NB4 (cell line): Measurements from ENCODE around the gene SRC.

Experiments used
- DNase-seq: peaks from one replicate; pipeline ENCODE4 v3.0.0; 2010; ENCODE audit warnings: low read depth
- H3K4me3 ChIP-seq: one replicate; pipeline ENCODE4 v1.5.1; 2011; ENCODE audit warnings: mild to moderate bottlenecking, low read depth, low read length, moderate library complexity
- CTCF ChIP-seq: IDR thresholded peaks from one replicate; pipeline ENCODE4 v1.5.1; 2012; ENCODE audit warnings: low read depth, low read length
- MAX ChIP-seq: IDR thresholded peaks from 2 replicates; pipeline ENCODE4 v1.6.1; 2011; ENCODE audit warnings: low read depth, low read length
- MYC ChIP-seq: IDR thresholded peaks from 2 replicates; pipeline ENCODE4 v1.6.1; 2011; ENCODE audit warnings: low read depth, low read length
- POLR2A ChIP-seq: IDR thresholded peaks from 2 replicates; pipeline ENCODE4 v1.6.1; 2011; ENCODE audit warnings: mild to moderate bottlenecking; ENCODE audit not compliant: insufficient read length; ENCODE audit errors: extremely low read depth

Gene SRC

GRCh38 chr20:37413023-37413334 lies 67.0 kb downstream of the SRC start:
- DNase-seq: no peak
- H3K4me3 ChIP-seq: no peak overlapping the region
- TF ChIP-seq CTCF (no peak), MYC (no peak), MAX (no peak), POLR2A (no peak)

- TF ChIP-seq POLR2A (no peak), MYC (no peak), CTCF (no peak), MAX (no peak)
- no peak overlapping the region for H3K4me3 ChIP-seq
- no peak for DNase-seq
Observed at GRCh38 chr20:37413379-37413778, 67.4 kb downstream of the SRC start.

- H3K4me3 ChIP-seq: no peak overlapping the region
- TF ChIP-seq CTCF: no peak
- TF ChIP-seq POLR2A: no peak
- no peak for TF ChIP-seq MYC
- no peak for TF ChIP-seq MAX
- no peak for DNase-seq
Observed at GRCh38 chr20:37414224-37415035, 68.5 kb downstream of the SRC start.

- DNase-seq: no peak
- TF ChIP-seq MAX (no peak), MYC (no peak), CTCF (no peak), POLR2A (no peak)
- no peak overlapping the region for H3K4me3 ChIP-seq
Observed at GRCh38 chr20:37415118-37416085, 69.5 kb downstream of the SRC start.

GRCh38 chr20:37416100-37416847 lies 70.3 kb downstream of the SRC start:
- no peak overlapping the region for H3K4me3 ChIP-seq
- no peak for DNase-seq
- TF ChIP-seq POLR2A (no peak), CTCF (no peak), MYC (no peak), MAX (no peak)
